ENCODE data around the gene ITPKB.

ITPKB gene

DNA sequence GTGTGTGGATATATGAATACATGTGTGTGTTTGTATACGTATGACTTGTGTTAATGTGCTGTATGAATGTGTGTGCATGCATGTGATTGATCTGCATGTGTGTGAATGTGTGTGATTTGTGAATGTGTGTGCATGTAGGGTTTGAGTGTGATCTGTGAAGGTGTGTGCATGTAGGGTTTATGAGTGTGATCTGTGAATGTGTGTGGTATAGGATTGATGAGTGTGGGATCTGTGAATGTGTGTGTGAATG lies 102.3 kb downstream of the ITPKB start:
- peaks cover 3% of the 10 kb centered on the region; the same call in 1 of the 2 replicates for H4K20me1 ChIP-seq (ENCODE audit: insufficient read depth, low read length)
- no peak overlapping the region for H2AFZ ChIP-seq (ENCODE audit: low read depth, low read length)
- no peak for TF ChIP-seq EZH2 (IDR thresholded peaks at IDR 0.05; ENCODE audit: borderline replicate concordance, low read depth, low read length, severe bottlenecking)
- TF ChIP-seq, protein P1, sequence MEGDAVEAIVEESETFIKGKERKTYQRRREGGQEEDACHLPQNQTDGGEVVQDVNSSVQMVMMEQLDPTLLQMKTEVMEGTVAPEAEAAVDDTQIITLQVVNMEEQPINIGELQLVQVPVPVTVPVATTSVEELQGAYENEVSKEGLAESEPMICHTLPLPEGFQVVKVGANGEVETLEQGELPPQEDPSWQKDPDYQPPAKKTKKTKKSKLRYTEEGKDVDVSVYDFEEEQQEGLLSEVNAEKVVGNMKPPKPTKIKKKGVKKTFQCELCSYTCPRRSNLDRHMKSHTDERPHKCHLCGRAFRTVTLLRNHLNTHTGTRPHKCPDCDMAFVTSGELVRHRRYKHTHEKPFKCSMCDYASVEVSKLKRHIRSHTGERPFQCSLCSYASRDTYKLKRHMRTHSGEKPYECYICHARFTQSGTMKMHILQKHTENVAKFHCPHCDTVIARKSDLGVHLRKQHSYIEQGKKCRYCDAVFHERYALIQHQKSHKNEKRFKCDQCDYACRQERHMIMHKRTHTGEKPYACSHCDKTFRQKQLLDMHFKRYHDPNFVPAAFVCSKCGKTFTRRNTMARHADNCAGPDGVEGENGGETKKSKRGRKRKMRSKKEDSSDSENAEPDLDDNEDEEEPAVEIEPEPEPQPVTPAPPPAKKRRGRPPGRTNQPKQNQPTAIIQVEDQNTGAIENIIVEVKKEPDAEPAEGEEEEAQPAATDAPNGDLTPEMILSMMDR (IDR thresholded peaks at IDR 0.05; ENCODE audit: borderline replicate concordance, extremely low read depth, low read length, poor library complexity, severe bottlenecking), result no peak

DNA sequence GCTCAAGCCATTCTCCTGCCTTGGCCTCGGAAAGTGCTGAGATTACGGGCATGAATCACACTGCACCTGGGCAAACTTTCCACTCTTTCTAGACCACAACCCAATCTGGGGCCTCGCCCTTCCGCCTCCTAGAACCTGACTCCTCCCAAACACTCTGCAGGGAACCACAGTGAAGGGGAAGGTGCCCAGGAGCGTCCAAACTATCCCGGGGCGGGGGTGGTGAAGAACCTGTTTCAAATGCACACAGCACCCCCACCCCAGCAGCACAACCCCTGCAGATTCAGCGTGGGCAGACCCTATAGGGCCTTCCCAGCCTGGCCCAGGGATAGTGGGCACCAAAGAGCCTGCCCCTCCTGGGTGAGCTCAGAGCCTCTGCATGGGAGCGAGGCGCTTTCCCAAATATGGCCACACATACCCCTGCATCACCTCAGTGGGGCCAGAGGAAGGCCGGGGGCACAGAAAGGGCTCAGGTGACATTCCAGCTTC lies 103.6 kb downstream of the ITPKB start:
- no peak overlapping the region for H2AFZ ChIP-seq (ENCODE audit: low read depth, low read length)
- H3K4me2 ChIP-seq (ENCODE audit: insufficient read depth, low read length), result no peak overlapping the region
- peaks cover 69% of the 10 kb centered on the region for H3K36me3 ChIP-seq (ENCODE audit: insufficient read depth, low read length)
- H3K9me3 ChIP-seq (ENCODE audit: insufficient read depth, low read length, severe bottlenecking), result no peaks in the 10 kb centered on the region
- H3K9ac ChIP-seq (ENCODE audit: low read depth, low read length), result no peak overlapping the region
- TF ChIP-seq, protein P1 (IDR thresholded peaks at IDR 0.05; ENCODE audit: borderline replicate concordance, extremely low read depth, low read length, poor library complexity, severe bottlenecking), result no peak
- no peak for TF ChIP-seq EZH2 (IDR thresholded peaks at IDR 0.05; ENCODE audit: borderline replicate concordance, low read depth, low read length, severe bottlenecking)
- ATAC-seq (ENCODE audit: insufficient read depth, low read depth) (no peak), DNase-seq (no peak)
- no peaks in the 10 kb centered on the region for H3K79me2 ChIP-seq (ENCODE audit: insufficient read depth, low read length)
- H3K4me1 ChIP-seq (ENCODE audit: insufficient read depth, low read length), result no peaks in the 10 kb centered on the region
- H3K4me3 ChIP-seq (ENCODE audit: low read depth in 1 of 2, low read length in 2 of 2), result no peak overlapping the region
- H4K20me1 ChIP-seq (ENCODE audit: insufficient read depth, low read length), result peaks cover 3% of the 10 kb centered on the region; the same call in 1 of the 2 replicates
- no peak overlapping the region for H3K27ac ChIP-seq (ENCODE audit: low read length)
- no peaks in the 10 kb centered on the region for H3K27me3 ChIP-seq (ENCODE audit: insufficient read depth, low read length, poor library complexity)

More for the DNA sequence above, 102.3 kb downstream of the ITPKB start:
- no peak for DNase-seq
- no peaks in the 10 kb centered on the region for H3K9me3 ChIP-seq (ENCODE audit: insufficient read depth, low read length, severe bottlenecking)
- no peaks in the 10 kb centered on the region for H3K79me2 ChIP-seq (ENCODE audit: insufficient read depth, low read length)
- no peak overlapping the region for H3K4me3 ChIP-seq (ENCODE audit: low read depth in 1 of 2, low read length in 2 of 2)
- H3K27ac ChIP-seq (ENCODE audit: low read length), result no peak overlapping the region
- no peak for ATAC-seq (ENCODE audit: insufficient read depth, low read depth)
- no peak overlapping the region for H3K4me2 ChIP-seq (ENCODE audit: insufficient read depth, low read length)
- H3K4me1 ChIP-seq (ENCODE audit: insufficient read depth, low read length), result no peaks in the 10 kb centered on the region
- no peak overlapping the region for H3K9ac ChIP-seq (ENCODE audit: low read depth, low read length)
- peaks cover 79% of the 10 kb centered on the region for H3K36me3 ChIP-seq (ENCODE audit: insufficient read depth, low read length)
- H3K27me3 ChIP-seq (ENCODE audit: insufficient read depth, low read length, poor library complexity), result no peaks in the 10 kb centered on the region

DNA sequence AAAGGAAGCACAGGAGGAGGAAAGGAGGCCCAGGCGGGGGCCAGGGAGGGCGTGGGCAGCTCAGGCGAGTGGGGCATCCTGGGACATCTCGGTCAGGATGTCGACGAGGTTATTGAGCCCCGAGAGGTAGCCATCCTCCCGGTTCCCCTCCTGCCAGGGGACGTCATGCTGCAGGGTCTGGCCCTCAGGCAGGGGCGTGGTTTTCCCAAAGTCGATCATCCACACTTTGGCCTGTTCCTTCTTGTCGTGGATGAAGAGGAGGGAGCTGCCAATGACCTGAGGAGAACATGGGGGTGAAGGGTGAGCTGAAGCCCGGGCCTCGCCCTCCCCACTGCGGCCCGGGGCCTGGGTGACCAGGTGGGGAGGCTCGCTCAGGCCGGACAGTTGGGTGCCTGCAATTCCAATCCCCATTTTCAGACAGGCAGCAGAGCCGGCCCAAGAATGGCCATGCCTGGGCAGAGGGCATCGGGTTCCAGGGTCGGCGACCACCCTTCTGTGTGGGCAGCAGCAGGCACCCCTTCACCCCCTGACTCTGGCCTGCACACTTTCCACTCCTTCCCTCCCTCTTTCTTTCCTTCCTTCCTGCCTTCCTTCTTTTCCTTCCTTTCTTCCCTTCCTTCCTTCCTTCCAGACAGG lies 104.4 kb downstream of the ITPKB start:
- DNase-seq (no peak), ATAC-seq (ENCODE audit: insufficient read depth, low read depth) (no peak)
- Histone ChIP-seq H3K27ac (ENCODE audit: low read length) (no peak overlapping the region), H2AFZ (ENCODE audit: low read depth, low read length) (no peak overlapping the region), H3K27me3 (ENCODE audit: insufficient read depth, low read length, poor library complexity) (no peaks in the 10 kb centered on the region), H3K9ac (ENCODE audit: low read depth, low read length) (no peak overlapping the region), H3K9me3 (ENCODE audit: insufficient read depth, low read length, severe bottlenecking) (no peaks in the 10 kb centered on the region), H3K4me1 (ENCODE audit: insufficient read depth, low read length) (no peaks in the 10 kb centered on the region), H3K79me2 (ENCODE audit: insufficient read depth, low read length) (no peaks in the 10 kb centered on the region), H4K20me1 (ENCODE audit: insufficient read depth, low read length) (peaks cover 3% of the 10 kb centered on the region; the same call in 1 of the 2 replicates), H3K4me2 (ENCODE audit: insufficient read depth, low read length) (no peak overlapping the region), H3K36me3 (ENCODE audit: insufficient read depth, low read length) (peaks cover 62% of the 10 kb centered on the region), H3K4me3 (ENCODE audit: low read depth in 1 of 2, low read length in 2 of 2) (no peak overlapping the region)
- TF ChIP-seq, protein P1 (IDR thresholded peaks at IDR 0.05; ENCODE audit: borderline replicate concordance, extremely low read depth, low read length, poor library complexity, severe bottlenecking), result no peak
- TF ChIP-seq EZH2 (IDR thresholded peaks at IDR 0.05; ENCODE audit: borderline replicate concordance, low read depth, low read length, severe bottlenecking), result no peak

Measured in DND-41 (cell line).